SH-SY5Y (cell line): ENCODE results near the gene TMEM131.
A peak's percentile ranks its signal among the peaks of the same experiment; 100 is the strongest.

ENCODE experiments used
- GATA2 ChIP-seq: IDR thresholded peaks from 2 replicates; pipeline ENCODE4 v1.6.1; 2011; ENCODE audit warnings: mild to moderate bottlenecking, low read depth, low read length
- GATA3 ChIP-seq: IDR thresholded peaks from 2 replicates; pipeline ENCODE4 v1.6.1; 2011; ENCODE audit warnings: low read depth, mild to moderate bottlenecking, low read length, moderate library complexity

DNA sequence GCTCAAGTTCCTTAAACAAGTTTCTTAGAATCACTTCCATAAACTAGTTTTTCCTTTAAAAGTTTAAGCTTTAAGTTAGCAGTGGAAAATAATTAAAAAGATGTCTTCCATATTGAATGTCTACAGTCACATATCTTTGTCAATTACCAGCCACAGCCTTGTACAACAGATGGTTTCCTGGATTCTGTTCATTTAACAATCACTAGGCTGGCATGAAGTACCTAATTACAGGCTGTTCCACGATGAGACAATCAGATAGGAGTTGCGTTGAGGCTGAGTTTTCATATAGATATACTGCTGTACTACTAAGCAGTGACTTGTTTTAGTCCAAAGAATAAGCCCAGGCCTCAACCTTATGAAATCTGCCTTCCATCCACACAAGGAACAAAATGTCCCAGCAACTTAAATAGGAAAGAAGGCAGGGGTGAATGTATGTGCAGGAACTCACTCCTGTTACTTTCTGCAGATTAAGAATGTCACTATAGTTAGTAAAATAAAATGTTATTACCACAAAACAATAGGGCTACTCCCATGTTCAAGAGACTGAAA is 151.4 kb downstream of the TMEM131 start:
- TF ChIP-seq GATA3 (peak; percentile 67), GATA2 (peak; percentile 40; the same call in 1 of the 2 replicates)
